Activated T-helper 2 cell treated with anti-CD3 and anti-CD28 coated beads, Interferon-gamma antibody, Interleukin-2, Interleukin-4, amounts not matched to agents 10 μg/mL and 5 μg/mL and 100 μg/mL, durations not matched to agents 14 hours and 24 hours and 36 hours (primary cell): Measurements from ENCODE around the gene SRMS. TPM values are rescaled to one million over a fixed set of nuclear protein-coding genes. Genes with fewer than 3 reads are reported as not detected.
A peak's percentile ranks its signal among the peaks of the same experiment; 100 is the strongest.

Source experiments
- DNase-seq: peaks from one replicate; pipeline ENCODE4 v3.0.0; 2021; ENCODE audit warnings: low spot score
- H3K27ac Mint-ChIP-seq: one replicate; pipeline ENCODE4 v1.8.0; 2021; ENCODE audit warnings: mixed read lengths
- H3K27me3 Mint-ChIP-seq: one replicate; pipeline ENCODE4 v1.8.0; 2021; ENCODE audit warnings: low read depth, mixed read lengths
- H3K36me3 Mint-ChIP-seq: one replicate; pipeline ENCODE4 v1.8.0; 2021; ENCODE audit warnings: low read depth, mixed read lengths
- H3K4me1 Mint-ChIP-seq: one replicate; pipeline ENCODE4 v1.8.0; 2021; ENCODE audit warnings: low read depth, mixed read lengths
- H3K4me3 Mint-ChIP-seq: one replicate; pipeline ENCODE4 v1.8.0; 2021; ENCODE audit warnings: low read depth, mild to moderate bottlenecking, moderate library complexity, mixed read lengths
- H3K9me3 Mint-ChIP-seq: one replicate; pipeline ENCODE4 v1.8.0; 2021; ENCODE audit warnings: mixed read lengths
- intact Hi-C: fragments of 100-400 bp; cut with micrococcal nuclease; formaldehyde crosslinking; loops from one replicate; pipeline ENCODE4 v1.15.1; 2023
- total RNA-seq: library from RNA; stranded (reverse); gene quantifications from 2 replicates; pipeline ENCODE4 v1.2.3, GENCODE V29; 2022

Gene SRMS
- total RNA-seq, 1 donor from 2014 or later: not detected

DNA sequence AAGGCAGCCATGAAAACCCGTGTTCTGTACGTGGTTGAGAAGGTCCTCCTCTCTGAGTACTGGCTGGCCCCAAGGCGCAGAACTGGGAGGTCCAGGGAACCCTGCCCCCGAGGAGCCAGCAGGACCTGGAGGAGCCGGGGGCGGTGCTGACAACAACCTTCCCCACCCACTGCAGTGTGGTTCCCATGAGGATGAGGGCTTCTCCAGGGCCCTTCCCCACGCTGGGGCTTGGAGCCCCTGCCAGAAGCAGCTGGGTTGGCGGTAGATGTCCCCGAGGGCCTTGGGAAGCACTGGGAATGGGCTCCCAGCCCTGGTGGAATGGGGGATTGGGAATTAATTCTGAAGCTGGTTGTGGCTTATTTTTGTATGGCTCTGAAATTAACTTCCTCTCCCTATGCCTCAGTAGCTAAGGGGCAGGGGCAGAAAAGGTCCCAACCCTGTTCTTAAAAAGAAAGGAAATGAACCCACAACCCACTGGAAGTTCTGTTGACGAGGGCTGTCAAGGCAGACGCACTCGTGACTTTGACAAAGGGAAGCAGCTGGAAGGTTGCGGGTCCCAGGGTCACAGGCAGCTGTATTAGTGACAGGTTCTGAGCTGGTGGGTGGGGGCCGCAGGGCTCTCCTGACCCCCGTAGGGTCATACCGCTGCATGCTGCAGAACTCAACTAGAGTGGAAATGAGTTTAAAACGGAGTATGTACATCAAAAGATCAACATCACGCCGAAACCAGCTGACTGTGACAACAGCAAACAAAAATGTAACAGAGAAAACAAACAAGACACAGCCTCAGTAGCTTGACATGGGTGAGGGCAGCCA lies 40.4 kb upstream of the SRMS start:
- Mint-ChIP-seq H3K4me1 (no peaks in the 10 kb centered on the region), H3K9me3 (no peaks in the 10 kb centered on the region), H3K4me3 (no peak overlapping the region), H3K27ac (no peak overlapping the region), H3K36me3 (peaks cover 31% of the 10 kb centered on the region), H3K27me3 (peaks cover 3% of the 10 kb centered on the region)
- no peak for DNase-seq
- intact Hi-C loops: no loop called here

DNA sequence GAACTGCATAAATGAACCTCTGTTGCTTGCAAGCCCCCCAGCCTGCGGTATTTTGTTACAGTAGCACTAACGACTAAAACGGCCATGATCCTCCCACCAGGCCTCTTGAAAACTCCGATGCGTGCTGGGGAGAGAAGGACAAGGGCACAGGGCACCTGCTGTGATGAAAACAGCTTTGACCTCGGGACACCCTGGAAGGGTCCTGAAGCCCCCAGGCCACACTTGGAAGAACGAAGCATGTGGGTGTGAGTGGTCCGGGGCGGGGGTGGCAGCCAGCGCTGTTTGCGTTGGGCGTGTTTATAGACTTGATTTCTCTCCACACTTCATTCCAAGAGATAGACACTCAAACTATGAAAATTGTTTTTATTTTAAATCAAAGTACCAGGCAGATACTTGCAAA lies 39.7 kb upstream of the SRMS start:
- H3K4me1 Mint-ChIP-seq: no peaks in the 10 kb centered on the region
- no peak overlapping the region for H3K4me3 Mint-ChIP-seq
- no peaks in the 10 kb centered on the region for H3K9me3 Mint-ChIP-seq
- no peak for DNase-seq
- peaks cover 30% of the 10 kb centered on the region for H3K36me3 Mint-ChIP-seq
- H3K27me3 Mint-ChIP-seq: peaks cover 3% of the 10 kb centered on the region
- intact Hi-C loops: no loop called here
- no peak overlapping the region for H3K27ac Mint-ChIP-seq

DNA sequence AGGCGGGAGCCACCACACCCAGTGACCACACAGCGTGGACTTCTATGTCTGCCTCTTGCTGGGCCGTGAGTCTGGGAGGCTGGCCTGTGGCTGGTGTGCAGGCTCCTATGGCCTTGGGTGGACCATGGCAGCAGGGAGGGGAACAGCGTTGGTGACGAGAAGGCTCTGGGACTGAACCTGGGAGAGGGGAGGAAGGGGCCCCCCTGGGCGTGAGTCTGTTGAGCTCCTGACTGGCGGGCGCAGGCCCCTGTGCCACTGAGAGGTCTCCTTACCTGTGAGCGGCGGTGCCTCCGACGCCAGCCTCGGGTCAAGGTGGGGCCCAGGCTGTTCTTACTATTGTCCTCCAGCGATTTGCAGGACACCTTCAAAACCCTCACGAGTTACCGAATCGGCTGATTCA lies 39.2 kb upstream of the SRMS start:
- Mint-ChIP-seq H3K4me3 (no peak overlapping the region), H3K36me3 (peaks cover 27% of the 10 kb centered on the region), H3K27ac (no peak overlapping the region), H3K27me3 (peaks cover 3% of the 10 kb centered on the region), H3K9me3 (no peaks in the 10 kb centered on the region), H3K4me1 (no peaks in the 10 kb centered on the region)
- intact Hi-C loops: no loop called here
- DNase-seq: no peak

DNA sequence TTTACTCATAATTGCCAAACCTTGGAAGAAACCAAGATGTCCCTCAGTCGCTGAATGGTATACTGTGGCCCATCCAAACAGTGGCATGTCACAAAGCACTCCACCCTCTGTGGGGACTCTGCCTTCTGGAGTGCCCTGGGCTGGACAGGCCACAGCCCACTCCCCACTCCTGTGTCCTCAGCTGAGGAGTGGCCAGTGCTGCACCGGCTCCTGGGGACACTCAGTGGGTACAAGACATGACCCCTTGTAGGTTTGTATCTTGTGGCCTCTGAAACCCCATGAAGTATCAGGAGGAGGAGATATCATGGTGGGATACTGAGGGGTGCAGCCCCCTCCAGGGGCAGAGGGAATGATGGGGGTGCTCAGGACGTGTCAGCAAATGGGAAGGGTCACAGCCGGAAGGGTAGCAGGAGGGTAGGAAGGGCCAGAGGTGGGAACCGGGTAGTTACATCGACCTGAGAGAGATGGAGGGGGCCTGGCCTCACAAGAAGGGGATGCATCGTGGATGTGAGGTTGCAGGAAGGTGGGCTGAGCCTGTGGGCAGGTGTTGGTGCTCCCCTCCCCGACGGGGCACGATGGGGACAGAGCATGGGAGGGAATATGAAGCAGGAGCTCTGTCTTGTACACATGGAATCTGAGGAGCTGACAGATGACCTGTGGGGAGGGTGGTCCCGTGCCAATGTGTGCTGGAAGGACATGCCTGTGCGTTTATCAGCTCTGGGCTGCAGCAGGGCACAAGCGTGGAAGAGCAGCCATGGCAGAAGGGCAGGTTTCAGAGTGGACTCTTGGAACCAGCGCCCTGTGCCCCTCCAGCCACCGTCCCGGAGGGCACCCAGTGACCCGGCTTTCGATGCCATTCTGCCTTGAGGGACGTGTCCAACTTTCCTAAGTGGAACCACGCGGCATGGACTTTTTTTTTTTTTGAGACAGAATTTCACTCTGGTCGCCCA lies 38.3 kb upstream of the SRMS start:
- intact Hi-C loops: no loop called here
- Mint-ChIP-seq H3K27ac (no peak overlapping the region), H3K36me3 (peaks cover 21% of the 10 kb centered on the region), H3K4me3 (no peak overlapping the region), H3K9me3 (no peaks in the 10 kb centered on the region), H3K4me1 (no peaks in the 10 kb centered on the region), H3K27me3 (peaks cover 6% of the 10 kb centered on the region)
- DNase-seq: no peak

DNA sequence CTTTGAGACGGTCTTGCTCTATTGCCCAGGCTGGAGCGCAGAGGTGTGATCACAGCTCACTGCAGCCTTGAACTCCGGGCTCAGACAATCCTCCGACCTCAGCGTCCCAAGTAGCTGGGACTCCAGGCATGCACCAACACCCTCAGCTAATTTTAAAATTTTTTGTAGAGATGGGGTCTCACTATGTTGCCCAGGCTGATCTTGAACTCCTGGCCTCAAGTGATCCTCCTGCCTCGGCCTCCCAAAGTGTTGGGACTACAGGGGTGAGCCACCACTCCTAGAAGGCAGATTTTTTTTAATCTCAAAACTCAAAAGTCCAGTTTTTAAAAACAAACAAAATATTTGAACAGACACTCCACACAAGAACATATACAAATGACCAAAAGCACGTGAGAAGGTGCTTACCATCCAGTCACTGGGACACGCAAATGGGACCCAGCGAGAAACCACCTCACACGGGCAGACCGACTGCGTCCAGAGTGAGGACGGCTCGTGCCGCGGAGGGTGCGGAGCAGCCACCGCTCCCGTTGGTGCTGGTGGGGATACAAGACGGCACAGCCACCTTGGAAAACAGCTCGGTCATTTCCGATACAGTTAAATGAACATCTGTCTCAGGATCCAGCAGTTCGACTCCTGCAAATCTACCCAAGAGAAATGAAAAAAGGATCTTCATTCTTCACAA lies 35.0 kb upstream of the SRMS start:
- H3K36me3 Mint-ChIP-seq: peaks cover 4% of the 10 kb centered on the region
- H3K27ac Mint-ChIP-seq: no peak overlapping the region
- peaks cover 18% of the 10 kb centered on the region for H3K27me3 Mint-ChIP-seq
- intact Hi-C loops: no loop called here
- no peak overlapping the region for H3K4me3 Mint-ChIP-seq
- H3K4me1 Mint-ChIP-seq: peaks cover 4% of the 10 kb centered on the region
- no peak for DNase-seq
- no peaks in the 10 kb centered on the region for H3K9me3 Mint-ChIP-seq

- no peak overlapping the region for H3K4me3 Mint-ChIP-seq
- H3K27me3 Mint-ChIP-seq: peaks cover 26% of the 10 kb centered on the region
- H3K9me3 Mint-ChIP-seq: no peaks in the 10 kb centered on the region
- peaks cover 5% of the 10 kb centered on the region for H3K4me1 Mint-ChIP-seq
- intact Hi-C loops: no loop called here
- no peaks in the 10 kb centered on the region for H3K36me3 Mint-ChIP-seq
- DNase-seq: peak; percentile 55
- no peak overlapping the region for H3K27ac Mint-ChIP-seq
These were observed 33.4 kb upstream of the SRMS start for GRCh38 chr20:63580796-63581461.

DNA sequence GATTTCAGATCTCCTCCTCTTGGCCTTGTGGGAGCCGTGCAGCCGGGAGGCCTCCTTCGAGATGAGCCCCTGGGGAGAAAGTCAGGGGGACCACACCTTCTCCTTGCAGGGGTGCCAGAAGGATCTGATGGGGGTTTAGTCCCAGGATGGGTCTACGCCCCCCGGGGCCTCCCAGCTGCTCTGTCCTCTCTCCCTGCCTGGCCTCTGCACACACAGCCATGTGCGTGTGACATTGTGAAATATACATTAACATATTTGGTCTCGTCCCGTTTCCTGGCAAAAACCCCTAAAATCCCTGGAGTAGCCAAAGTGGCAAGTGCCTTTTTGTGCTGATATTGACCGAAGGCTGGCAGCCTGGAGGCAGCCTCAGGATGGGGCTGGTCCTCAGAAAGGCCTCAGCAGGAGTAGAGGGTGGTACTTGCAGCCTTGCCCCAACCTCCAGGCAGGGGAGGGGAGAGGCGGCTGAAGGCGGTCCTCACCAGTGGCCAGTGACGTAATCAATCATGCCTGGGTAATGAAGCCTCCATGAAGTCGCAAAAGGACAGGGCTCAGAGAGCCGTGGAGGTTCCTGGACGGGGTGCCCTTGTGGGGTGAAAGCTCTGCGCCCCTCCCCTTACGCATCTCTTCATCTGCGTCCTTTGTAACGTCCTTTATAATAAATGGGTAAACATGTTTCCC lies 31.6 kb upstream of the SRMS start:
- intact Hi-C loops: no loop called here
- Mint-ChIP-seq H3K4me1 (peaks cover 5% of the 10 kb centered on the region), H3K9me3 (no peaks in the 10 kb centered on the region), H3K36me3 (no peaks in the 10 kb centered on the region), H3K4me3 (no peak overlapping the region), H3K27me3 (peaks cover 28% of the 10 kb centered on the region), H3K27ac (no peak overlapping the region)
- DNase-seq: no peak

- peaks cover 5% of the 10 kb centered on the region for H3K4me1 Mint-ChIP-seq
- no peaks in the 10 kb centered on the region for H3K36me3 Mint-ChIP-seq
- no peaks in the 10 kb centered on the region for H3K9me3 Mint-ChIP-seq
- intact Hi-C loops: no loop called here
- DNase-seq: no peak
- no peak overlapping the region for H3K4me3 Mint-ChIP-seq
- H3K27ac Mint-ChIP-seq: no peak overlapping the region
- peaks cover 25% of the 10 kb centered on the region for H3K27me3 Mint-ChIP-seq
These were observed 30.9 kb upstream of the SRMS start for GRCh38 chr20:63578224-63579016.

DNA sequence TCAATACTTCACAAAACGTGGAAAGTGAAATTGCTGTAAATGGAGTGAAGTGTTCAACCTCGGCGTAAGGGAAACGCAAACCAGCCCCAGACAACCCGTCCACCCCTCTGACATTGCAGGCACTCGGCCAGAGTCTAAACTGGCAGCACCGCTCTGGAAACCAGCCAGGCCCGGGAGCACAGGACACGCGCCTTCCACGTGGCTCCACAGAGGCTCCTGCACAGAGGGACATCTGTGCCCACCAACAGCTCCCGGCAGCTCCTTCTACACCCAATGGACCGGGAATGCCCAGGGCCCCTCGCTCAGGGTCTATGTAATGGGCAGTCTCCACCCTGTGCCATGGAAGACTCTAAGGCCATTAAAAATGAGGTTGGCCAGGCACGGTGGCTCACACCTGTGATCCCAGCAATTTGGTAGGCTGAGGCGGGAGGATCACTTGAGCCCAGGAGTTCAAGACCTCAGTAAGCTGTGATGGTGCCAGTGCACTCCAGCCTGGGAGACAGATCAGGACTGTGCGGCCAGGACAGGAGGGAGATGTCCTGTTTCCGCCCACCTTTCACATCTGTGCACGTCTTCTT lies 29.9 kb upstream of the SRMS start:
- intact Hi-C loops: no loop called here
- H3K4me3 Mint-ChIP-seq: no peak overlapping the region
- H3K27me3 Mint-ChIP-seq: peaks cover 25% of the 10 kb centered on the region

GRCh38 chr20:63576311-63576710 lies 28.8 kb upstream of the SRMS start:
- H3K27ac Mint-ChIP-seq: no peak overlapping the region
- no peak overlapping the region for H3K4me3 Mint-ChIP-seq
- H3K36me3 Mint-ChIP-seq: no peaks in the 10 kb centered on the region
- peaks cover 5% of the 10 kb centered on the region for H3K4me1 Mint-ChIP-seq
- peaks cover 22% of the 10 kb centered on the region for H3K27me3 Mint-ChIP-seq
- intact Hi-C loops: no loop called here
- H3K9me3 Mint-ChIP-seq: no peaks in the 10 kb centered on the region
- no peak for DNase-seq

More for the DNA sequence above, 29.9 kb upstream of the SRMS start:
- H3K27ac Mint-ChIP-seq: no peak overlapping the region
- H3K36me3 Mint-ChIP-seq: no peaks in the 10 kb centered on the region
- peaks cover 5% of the 10 kb centered on the region for H3K4me1 Mint-ChIP-seq
- no peaks in the 10 kb centered on the region for H3K9me3 Mint-ChIP-seq
- no peak for DNase-seq
